GM21619 (cell line): ENCODE data around the gene ALDH4A1.

Experiments
- ATAC-seq: cut with Tn5 transposase; IDR thresholded peaks from one replicate; pipeline ENCODE4 v1.9.1; 2021; ENCODE audit not compliant: unreplicated experiment

The ALDH4A1 gene

GRCh38 chr1:18923756-18924211, 21.4 kb upstream of the ALDH4A1 start:
- ATAC-seq: no peak

GRCh38 chr1:18922848-18923755, 20.7 kb upstream of the ALDH4A1 start:
- no peak for ATAC-seq

- ATAC-seq: no peak
These were observed 20.0 kb upstream of the ALDH4A1 start for GRCh38 chr1:18922319-18922726.

- ATAC-seq: no peak
These were observed 19.3 kb upstream of the ALDH4A1 start for GRCh38 chr1:18921516-18922251.

- ATAC-seq: no peak
These were observed 18.6 kb upstream of the ALDH4A1 start for GRCh38 chr1:18920931-18921330.

- no peak for ATAC-seq
These were observed 17.6 kb upstream of the ALDH4A1 start for GRCh38 chr1:18919956-18920355.

- ATAC-seq: no peak
These were observed 17.0 kb upstream of the ALDH4A1 start for GRCh38 chr1:18919197-18919905.

GRCh38 chr1:18918417-18918816, 16.1 kb upstream of the ALDH4A1 start:
- no peak for ATAC-seq

GRCh38 chr1:18917071-18917799, 14.9 kb upstream of the ALDH4A1 start:
- ATAC-seq: no peak

- no peak for ATAC-seq
These were observed 13.0 kb upstream of the ALDH4A1 start for GRCh38 chr1:18915341-18915740.

- ATAC-seq: peak; percentile 56
These were observed 10.9 kb upstream of the ALDH4A1 start for GRCh38 chr1:18913065-18913835.

GRCh38 chr1:18912550-18912949, 10.2 kb upstream of the ALDH4A1 start:
- no peak for ATAC-seq

- ATAC-seq: no peak
These were observed 6.8 kb upstream of the ALDH4A1 start for GRCh38 chr1:18908911-18909771.

GRCh38 chr1:18907917-18908845, 5.8 kb upstream of the ALDH4A1 start:
- no peak for ATAC-seq

GRCh38 chr1:18907021-18907916, 4.9 kb upstream of the ALDH4A1 start:
- no peak for ATAC-seq

GRCh38 chr1:18903291-18903756, 969 bp upstream of the ALDH4A1 start:
- no peak for ATAC-seq
